ENCODE data around the gene METTL17. TPM values are rescaled to one million over a fixed set of nuclear protein-coding genes. Genes with fewer than 3 reads are reported as not detected.

Gene METTL17
- total RNA-seq, 1 donor from 2014 or later: 34.4 TPM

DNA sequence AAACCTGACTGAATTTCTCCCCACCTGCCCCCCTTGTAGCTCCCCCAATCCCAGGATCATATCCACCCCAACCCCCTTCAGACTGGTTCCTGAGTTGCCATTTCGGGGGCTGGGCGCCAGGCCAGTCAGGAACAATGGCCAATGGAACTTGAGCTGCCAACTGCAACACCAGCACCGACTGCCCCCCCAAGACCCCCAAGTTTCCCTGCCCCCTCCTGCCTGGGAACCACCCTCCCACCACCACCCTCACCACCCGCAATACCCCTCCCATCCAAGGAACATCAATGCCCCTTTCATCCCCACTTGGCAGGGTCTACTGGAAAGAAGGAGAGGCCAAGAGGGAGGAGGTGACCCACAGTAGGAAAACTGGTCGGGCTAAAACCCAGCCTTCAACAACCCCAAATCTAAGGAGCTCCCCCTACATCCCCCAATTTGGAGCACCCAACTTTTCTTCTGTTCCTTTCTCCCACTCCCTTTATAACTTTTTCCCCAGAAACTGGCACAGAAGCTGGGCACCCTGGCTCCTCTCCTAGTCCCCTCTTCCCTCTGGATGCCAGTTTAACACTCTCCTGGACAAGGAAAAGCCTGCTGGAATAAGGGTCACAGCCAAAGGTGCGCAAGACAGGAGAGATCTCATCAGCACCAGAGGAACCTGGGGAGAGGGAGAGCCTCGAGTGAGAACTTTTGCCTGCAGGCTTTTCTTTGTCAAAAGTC, 36.7 kb downstream of the METTL17 start:
- Mint-ChIP-seq H3K4me1 (ENCODE audit: low read depth) (peaks cover 10% of the 10 kb centered on the region), H3K36me3 (ENCODE audit: low read depth) (no peaks in the 10 kb centered on the region), H3K4me3 (ENCODE audit: unreplicated experiment) (no peak overlapping the region), H3K27ac (ENCODE audit: unreplicated experiment) (no peak overlapping the region), H3K9me3 (ENCODE audit: low read depth) (no peaks in the 10 kb centered on the region), H3K27me3 (ENCODE audit: low read depth) (peaks cover 12% of the 10 kb centered on the region)
- no peak for TF ChIP-seq CTCF (IDR thresholded peaks at IDR 0.05)
- no peak for DNase-seq (ENCODE audit: low spot score)

GRCh38 chr14:21026988-21027315, 37.2 kb downstream of the METTL17 start:
- H3K4me1 Mint-ChIP-seq (ENCODE audit: low read depth): peaks cover 10% of the 10 kb centered on the region
- H3K9me3 Mint-ChIP-seq (ENCODE audit: low read depth): no peaks in the 10 kb centered on the region
- no peak for DNase-seq (ENCODE audit: low spot score)
- no peaks in the 10 kb centered on the region for H3K36me3 Mint-ChIP-seq (ENCODE audit: low read depth)
- no peak for TF ChIP-seq CTCF (IDR thresholded peaks at IDR 0.05)
- no peak overlapping the region for H3K27ac Mint-ChIP-seq (ENCODE audit: unreplicated experiment)
- H3K4me3 Mint-ChIP-seq (ENCODE audit: unreplicated experiment): no peak overlapping the region
- H3K27me3 Mint-ChIP-seq (ENCODE audit: low read depth): peaks cover 17% of the 10 kb centered on the region

- Mint-ChIP-seq H3K4me1 (ENCODE audit: low read depth) (peaks cover 5% of the 10 kb centered on the region), H3K27ac (ENCODE audit: unreplicated experiment) (no peak within 1 kb of the TSS), H3K27me3 (ENCODE audit: low read depth) (peaks cover 10% of the 10 kb centered on the region), H3K36me3 (ENCODE audit: low read depth) (no peaks in the 10 kb centered on the region), H3K4me3 (ENCODE audit: unreplicated experiment) (no peak within 1 kb of the TSS), H3K9me3 (ENCODE audit: low read depth) (no peaks in the 10 kb centered on the region)
- no peak for DNase-seq (ENCODE audit: low spot score)
- no peak for TF ChIP-seq CTCF (IDR thresholded peaks at IDR 0.05)
These were observed 40.1 kb downstream of the METTL17 start, which contains the start of gene TPPP2 for GRCh38 chr14:21029917-21030316. TPPP2 (plus strand) TSS chr14:21030217; CDS start chr14:21030582, 365 bp downstream.

DNA sequence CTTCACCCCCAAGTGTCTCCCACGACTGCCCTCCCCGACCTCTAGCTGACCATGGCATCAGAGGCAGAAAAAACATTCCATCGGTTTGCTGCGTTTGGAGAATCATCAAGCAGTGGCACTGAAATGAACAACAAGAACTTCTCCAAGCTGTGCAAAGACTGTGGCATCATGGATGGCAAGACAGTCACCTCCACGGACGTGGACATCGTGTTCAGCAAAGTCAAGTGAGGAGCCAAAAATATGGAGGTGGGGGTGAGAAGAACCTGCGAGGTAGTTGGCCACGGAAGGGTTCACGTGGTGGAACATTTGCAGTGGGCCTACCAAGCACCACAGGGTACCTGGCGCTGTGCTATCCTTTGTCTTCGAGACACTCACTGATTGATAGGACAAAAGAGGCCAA, 40.8 kb downstream of the METTL17 start:
- H3K27ac Mint-ChIP-seq (ENCODE audit: unreplicated experiment): no peak overlapping the region
- DNase-seq (ENCODE audit: low spot score): no peak

More for the DNA sequence above, 40.8 kb downstream of the METTL17 start:
- Mint-ChIP-seq H3K27me3 (ENCODE audit: low read depth) (peaks cover 12% of the 10 kb centered on the region), H3K36me3 (ENCODE audit: low read depth) (no peaks in the 10 kb centered on the region), H3K4me1 (ENCODE audit: low read depth) (peaks cover 3% of the 10 kb centered on the region), H3K9me3 (ENCODE audit: low read depth) (no peaks in the 10 kb centered on the region), H3K4me3 (ENCODE audit: unreplicated experiment) (no peak overlapping the region)
- TF ChIP-seq CTCF (IDR thresholded peaks at IDR 0.05): no peak
